GM23338 (cell line): ENCODE measurements around the gene ATF7. TPM values are rescaled to one million over a fixed set of nuclear protein-coding genes. Genes with fewer than 3 reads are reported as not detected.

Experiments used
- ATAC-seq: fragments of 200-7000 bp; cut with Tn5 transposase; 3 replicates; pipeline ENCODE4 v1.9.1; 2020
- DNase-seq: peaks from one replicate; pipeline ENCODE4 v3.0.0-alpha.2; 2015; ENCODE audit warnings: low spot score
- H2AFZ ChIP-seq: fragments of 200-600 bp; sonication (generic); 2 replicates; pipeline ENCODE4 v1.8.0; 2016; ENCODE audit warnings: antibody characterized with exemption, mild to moderate bottlenecking, moderate library complexity
- H3F3A ChIP-seq: fragments of 200-600 bp; sonication (generic); replicated peaks from 2 replicates; pipeline ENCODE4 v1.8.0; 2017; ENCODE audit warnings: antibody characterized with exemption, mixed run types, low read depth
- H3K27ac ChIP-seq: fragments of 200-600 bp; sonication (generic); 2 replicates; pipeline ENCODE4 v1.6.1; 2016; ENCODE audit warnings: low read depth
- H3K27me3 ChIP-seq: fragments of 200-600 bp; sonication (generic); 2 replicates; pipeline ENCODE4 v1.8.0; 2016; ENCODE audit warnings: mild to moderate bottlenecking, mixed run types, moderate library complexity; ENCODE audit not compliant: insufficient read depth
- H3K36me3 ChIP-seq: fragments of 200-600 bp; sonication (generic); 2 replicates; pipeline ENCODE4 v1.8.0; 2016; ENCODE audit warnings: mild to moderate bottlenecking; ENCODE audit not compliant: insufficient read depth
- H3K4me1 ChIP-seq: fragments of 200-600 bp; sonication (generic); 2 replicates; pipeline ENCODE4 v1.8.0; 2016; ENCODE audit warnings: mild to moderate bottlenecking, moderate library complexity; ENCODE audit not compliant: insufficient read depth
- H3K4me2 ChIP-seq: fragments of 200-600 bp; sonication (generic); 2 replicates; pipeline ENCODE4 v1.7.1; 2017; ENCODE audit warnings: mixed run types
- H3K4me3 ChIP-seq: fragments of 200-600 bp; sonication (generic); 2 replicates; pipeline ENCODE4 v1.6.1; 2016; ENCODE audit warnings: mixed run types
- H3K79me2 ChIP-seq: fragments of 200-600 bp; sonication (generic); replicated peaks from 2 replicates; pipeline ENCODE4 v1.8.0; 2017; ENCODE audit warnings: mild to moderate bottlenecking; ENCODE audit not compliant: insufficient read depth
- H3K9me2 ChIP-seq: fragments of 200-600 bp; sonication (generic); 2 replicates; pipeline ENCODE4 v1.8.0; 2017; ENCODE audit not compliant: insufficient read depth
- H4K20me1 ChIP-seq: fragments of 200-600 bp; sonication (generic); replicated peaks from 2 replicates; pipeline ENCODE4 v1.8.0; 2017; ENCODE audit warnings: mild to moderate bottlenecking; ENCODE audit not compliant: insufficient read depth
- H3K27ac Mint-ChIP-seq: 2 replicates; pipeline ENCODE4 v1.8.0; 2020; ENCODE audit warnings: inconsistent platforms, mild to moderate bottlenecking, moderate library complexity, mixed read lengths
- H3K27me3 Mint-ChIP-seq: 3 replicates; pipeline ENCODE4 v1.8.0; 2022; ENCODE audit warnings: low read depth, mild to moderate bottlenecking, moderate library complexity, mixed read lengths, inconsistent platforms; ENCODE audit not compliant: insufficient read depth, poor library complexity
- H3K36me3 Mint-ChIP-seq: 3 replicates; pipeline ENCODE4 v1.8.0; 2021; ENCODE audit warnings: low read depth, mild to moderate bottlenecking, inconsistent platforms, moderate library complexity, mixed read lengths
- H3K4me1 Mint-ChIP-seq: 3 replicates; pipeline ENCODE4 v1.8.0; 2020; ENCODE audit warnings: mild to moderate bottlenecking, inconsistent platforms, mixed read lengths
- H3K4me3 Mint-ChIP-seq: 3 replicates; pipeline ENCODE4 v1.8.0; 2021; ENCODE audit warnings: moderate library complexity, mild to moderate bottlenecking, inconsistent platforms, mixed read lengths
- H3K9me3 Mint-ChIP-seq: 3 replicates; pipeline ENCODE4 v1.8.0; 2020; ENCODE audit warnings: moderate library complexity, mild to moderate bottlenecking, inconsistent platforms, mixed read lengths
- CREB1 ChIP-seq: fragments of 250-450 bp; sonication (Bioruptor Pico); IDR thresholded peaks from 2 replicates; pipeline ENCODE4 v1.5.0; 2020; ENCODE audit warnings: low read depth, mild to moderate bottlenecking, moderate library complexity
- EZH2 ChIP-seq: fragments of 200-600 bp; sonication (generic); IDR thresholded peaks from one replicate; pipeline ENCODE4 v1.8.0; 2017; ENCODE audit warnings: antibody characterized with exemption, mild to moderate bottlenecking, low read depth; ENCODE audit not compliant: unreplicated experiment
- EZH2phosphoT487 ChIP-seq: fragments of 200-600 bp; sonication (generic); IDR thresholded peaks from one replicate; pipeline ENCODE4 v1.8.1; 2018; ENCODE audit warnings: antibody characterized with exemption; ENCODE audit not compliant: unreplicated experiment
- JUNB ChIP-seq: IDR thresholded peaks from one replicate; pipeline ENCODE4 v1.6.1; 2016; ENCODE audit warnings: antibody characterized with exemption; ENCODE audit not compliant: unreplicated experiment
- NANOG ChIP-seq: IDR thresholded peaks from 2 replicates; pipeline ENCODE4 v1.6.1; 2016; ENCODE audit warnings: antibody characterized with exemption, borderline replicate concordance
- POLR2AphosphoS5 ChIP-seq: IDR thresholded peaks from 2 replicates; pipeline ENCODE4 v1.6.1; 2016; ENCODE audit warnings: antibody characterized with exemption, low read depth
- STAT1 ChIP-seq: IDR thresholded peaks from one replicate; pipeline ENCODE4 v1.6.1; 2016; ENCODE audit warnings: antibody characterized with exemption; ENCODE audit not compliant: unreplicated experiment
- ZNF114 ChIP-seq: fragments of 250-450 bp; sonication (Bioruptor Pico); IDR thresholded peaks from 2 replicates; pipeline ENCODE4 v1.5.0; 2020; ENCODE audit warnings: mild to moderate bottlenecking, moderate library complexity
- ZNF331 ChIP-seq: fragments of 250-450 bp; sonication (Bioruptor Pico); IDR thresholded peaks from 2 replicates; pipeline ENCODE4 v1.5.0; 2020; ENCODE audit warnings: low read depth, mild to moderate bottlenecking, moderate library complexity
- ZNF462 ChIP-seq: fragments of 250-450 bp; sonication (Bioruptor Pico); IDR thresholded peaks from 2 replicates; pipeline ENCODE4 v1.5.0; 2020; ENCODE audit warnings: mild to moderate bottlenecking, moderate library complexity
- polyA plus RNA-seq: library from polyadenylated mRNA; unstranded; fragments of >200 nt; fragmentation: Nextera tagmentation; extraction: Ambion mirVana; gene quantifications from 2 replicates; pipeline ENCODE4 v1.2.1, GENCODE V29; 2016
- total RNA-seq: library from RNA; depleted of rRNA; stranded (reverse); fragments of >200 nt; shearing (Covaris generic); gene quantifications from 2 replicates; pipeline ENCODE4 v1.2.3, GENCODE V29; 2014
- TF ChIP-seq, protein P1 (sequence below): IDR thresholded peaks from one replicate; pipeline ENCODE4 v1.6.1; 2018; ENCODE audit warnings: antibody characterized with exemption; ENCODE audit not compliant: unreplicated experiment
- TF ChIP-seq, protein P2 (sequence below), 2 experiments: fragments of 200-600 bp in 1 of 2; sonication (generic) in 1 of 2; conservative IDR thresholded peaks; 2 replicates each; pipeline versions ENCODE4 v1.5.1 to v1.6.1; 2016 to 2017; ENCODE audit warnings: antibody characterized with exemption in 2 of 2, low read depth in 2 of 2, mild to moderate bottlenecking in 2 of 2, moderate library complexity in 1 of 2
- TF ChIP-seq, protein P3 (sequence below): IDR thresholded peaks from 2 replicates; pipeline ENCODE4 v1.6.1; 2016; ENCODE audit warnings: antibody characterized with exemption

ATF7 gene
- total and polyA plus RNA-seq, 2 experiments from 2014 or later: 13.9 to 16.3 TPM

DNA sequence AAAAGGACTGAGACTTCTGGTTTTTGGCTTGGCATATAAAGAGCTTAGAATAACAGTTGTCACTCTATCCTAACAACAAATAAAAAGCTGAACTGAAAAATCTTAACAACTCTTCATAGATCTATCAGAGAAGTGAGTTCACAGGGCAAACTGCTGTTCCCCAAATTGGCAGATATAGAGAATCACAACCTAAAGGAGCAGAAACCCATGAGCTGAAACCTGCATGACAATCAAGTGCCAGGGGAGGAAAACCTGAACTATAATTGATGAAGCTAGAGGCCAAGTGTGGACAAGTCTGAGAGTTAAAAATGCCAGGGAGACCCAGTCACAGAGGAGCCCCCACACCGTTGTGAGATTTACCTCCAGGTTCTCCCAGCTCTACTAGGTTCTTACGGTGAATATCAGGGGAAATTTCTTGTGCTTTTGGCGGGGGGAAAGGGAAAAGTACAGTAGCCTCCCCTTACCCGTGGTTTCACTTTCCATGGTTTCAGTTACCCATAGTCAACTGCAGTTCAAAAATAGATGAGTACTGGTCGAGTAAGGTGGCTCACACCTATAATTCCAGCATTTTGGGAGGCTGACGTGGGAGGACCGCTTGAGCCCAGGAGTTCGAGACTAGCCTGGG lies 53.9 kb downstream of the ATF7 start:
- ATAC-seq (no peak), DNase-seq (no peak)
- Histone ChIP-seq H3K4me2 (no peak overlapping the region), H4K20me1 (no peaks in the 10 kb centered on the region), H2AFZ (no peak overlapping the region), H3K9me2 (no peaks in the 10 kb centered on the region), H3K27ac (peak overlapping the region; percentile 58), H3K79me2 (no peaks in the 10 kb centered on the region), H3K27me3 (no peaks in the 10 kb centered on the region), H3K4me1 (peaks cover 33% of the 10 kb centered on the region), H3F3A (no peaks in the 10 kb centered on the region), H3K36me3 (no peaks in the 10 kb centered on the region), H3K4me3 (no peak overlapping the region)
- TF ChIP-seq EZH2phosphoT487 (no peak), ZNF462 (no peak), EZH2 (no peak), NANOG (no peak), ZNF114 (no peak), STAT1 (no peak), POLR2AphosphoS5 (no peak), CREB1 (CRISPR knock-in tag) (no peak), ZNF331 (CRISPR knock-in tag) (no peak), JUNB (no peak)
- TF ChIP-seq, protein P1, sequence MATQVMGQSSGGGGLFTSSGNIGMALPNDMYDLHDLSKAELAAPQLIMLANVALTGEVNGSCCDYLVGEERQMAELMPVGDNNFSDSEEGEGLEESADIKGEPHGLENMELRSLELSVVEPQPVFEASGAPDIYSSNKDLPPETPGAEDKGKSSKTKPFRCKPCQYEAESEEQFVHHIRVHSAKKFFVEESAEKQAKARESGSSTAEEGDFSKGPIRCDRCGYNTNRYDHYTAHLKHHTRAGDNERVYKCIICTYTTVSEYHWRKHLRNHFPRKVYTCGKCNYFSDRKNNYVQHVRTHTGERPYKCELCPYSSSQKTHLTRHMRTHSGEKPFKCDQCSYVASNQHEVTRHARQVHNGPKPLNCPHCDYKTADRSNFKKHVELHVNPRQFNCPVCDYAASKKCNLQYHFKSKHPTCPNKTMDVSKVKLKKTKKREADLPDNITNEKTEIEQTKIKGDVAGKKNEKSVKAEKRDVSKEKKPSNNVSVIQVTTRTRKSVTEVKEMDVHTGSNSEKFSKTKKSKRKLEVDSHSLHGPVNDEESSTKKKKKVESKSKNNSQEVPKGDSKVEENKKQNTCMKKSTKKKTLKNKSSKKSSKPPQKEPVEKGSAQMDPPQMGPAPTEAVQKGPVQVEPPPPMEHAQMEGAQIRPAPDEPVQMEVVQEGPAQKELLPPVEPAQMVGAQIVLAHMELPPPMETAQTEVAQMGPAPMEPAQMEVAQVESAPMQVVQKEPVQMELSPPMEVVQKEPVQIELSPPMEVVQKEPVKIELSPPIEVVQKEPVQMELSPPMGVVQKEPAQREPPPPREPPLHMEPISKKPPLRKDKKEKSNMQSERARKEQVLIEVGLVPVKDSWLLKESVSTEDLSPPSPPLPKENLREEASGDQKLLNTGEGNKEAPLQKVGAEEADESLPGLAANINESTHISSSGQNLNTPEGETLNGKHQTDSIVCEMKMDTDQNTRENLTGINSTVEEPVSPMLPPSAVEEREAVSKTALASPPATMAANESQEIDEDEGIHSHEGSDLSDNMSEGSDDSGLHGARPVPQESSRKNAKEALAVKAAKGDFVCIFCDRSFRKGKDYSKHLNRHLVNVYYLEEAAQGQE: no peak
- TF ChIP-seq, protein P2, sequence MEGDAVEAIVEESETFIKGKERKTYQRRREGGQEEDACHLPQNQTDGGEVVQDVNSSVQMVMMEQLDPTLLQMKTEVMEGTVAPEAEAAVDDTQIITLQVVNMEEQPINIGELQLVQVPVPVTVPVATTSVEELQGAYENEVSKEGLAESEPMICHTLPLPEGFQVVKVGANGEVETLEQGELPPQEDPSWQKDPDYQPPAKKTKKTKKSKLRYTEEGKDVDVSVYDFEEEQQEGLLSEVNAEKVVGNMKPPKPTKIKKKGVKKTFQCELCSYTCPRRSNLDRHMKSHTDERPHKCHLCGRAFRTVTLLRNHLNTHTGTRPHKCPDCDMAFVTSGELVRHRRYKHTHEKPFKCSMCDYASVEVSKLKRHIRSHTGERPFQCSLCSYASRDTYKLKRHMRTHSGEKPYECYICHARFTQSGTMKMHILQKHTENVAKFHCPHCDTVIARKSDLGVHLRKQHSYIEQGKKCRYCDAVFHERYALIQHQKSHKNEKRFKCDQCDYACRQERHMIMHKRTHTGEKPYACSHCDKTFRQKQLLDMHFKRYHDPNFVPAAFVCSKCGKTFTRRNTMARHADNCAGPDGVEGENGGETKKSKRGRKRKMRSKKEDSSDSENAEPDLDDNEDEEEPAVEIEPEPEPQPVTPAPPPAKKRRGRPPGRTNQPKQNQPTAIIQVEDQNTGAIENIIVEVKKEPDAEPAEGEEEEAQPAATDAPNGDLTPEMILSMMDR (conservative IDR thresholded peaks at IDR 0.05; ENCODE audit: low read depth in 2 of 2): no peak
- TF ChIP-seq, protein P3, sequence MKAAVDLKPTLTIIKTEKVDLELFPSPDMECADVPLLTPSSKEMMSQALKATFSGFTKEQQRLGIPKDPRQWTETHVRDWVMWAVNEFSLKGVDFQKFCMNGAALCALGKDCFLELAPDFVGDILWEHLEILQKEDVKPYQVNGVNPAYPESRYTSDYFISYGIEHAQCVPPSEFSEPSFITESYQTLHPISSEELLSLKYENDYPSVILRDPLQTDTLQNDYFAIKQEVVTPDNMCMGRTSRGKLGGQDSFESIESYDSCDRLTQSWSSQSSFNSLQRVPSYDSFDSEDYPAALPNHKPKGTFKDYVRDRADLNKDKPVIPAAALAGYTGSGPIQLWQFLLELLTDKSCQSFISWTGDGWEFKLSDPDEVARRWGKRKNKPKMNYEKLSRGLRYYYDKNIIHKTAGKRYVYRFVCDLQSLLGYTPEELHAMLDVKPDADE: no peak
- peaks cover 5% of the 10 kb centered on the region; the same call in 1 of the 3 replicates for H3K36me3 Mint-ChIP-seq
- H3K4me1 Mint-ChIP-seq: peaks cover 28% of the 10 kb centered on the region
- H3K4me3 Mint-ChIP-seq: no peak overlapping the region
- H3K9me3 Mint-ChIP-seq: no peaks in the 10 kb centered on the region
- peak overlapping the region; percentile 25; the same call in 1 of the 2 replicates for H3K27ac Mint-ChIP-seq
- H3K27me3 Mint-ChIP-seq: peaks cover 2% of the 10 kb centered on the region
